MCF 10A (cell line): ENCODE data around the gene CD151. TPM values are rescaled to one million over a fixed set of nuclear protein-coding genes. Genes with fewer than 3 reads are reported as not detected.

Source experiments
- BruUV-seq: library from RNA; stranded (reverse); fragments of 400-500 nt; replicated peaks from 2 replicates; lab custom pipeline; 2021; lab: Mats Ljungman, UMichigan
- CTCF ChIA-PET: fragments of 300-600 bp; sonication (Branson Sonifier 250); formaldehyde crosslinking; extraction: SDS; loops from one replicate; lab custom pipeline; 2021; ENCODE audit warnings: antibody characterized with exemption, inconsistent platforms; lab: Yijun Ruan, JAX
- POLR2A ChIA-PET: fragments of 300-600, 350-650 bp; sonication (Branson Sonifier 250); formaldehyde crosslinking; extraction: SDS; loops from one replicate; lab custom pipeline; 2020; ENCODE audit warnings: antibody characterized with exemption, inconsistent platforms; lab: Yijun Ruan, JAX
- DNase-seq: peaks from one replicate; pipeline ENCODE4 v3.0.0-alpha.2; 2018; ENCODE audit not compliant: unreplicated experiment
- H3K27ac Mint-ChIP-seq: one replicate; pipeline ENCODE4 v1.8.0; 2022; ENCODE audit warnings: mild to moderate bottlenecking, low read depth, mixed read lengths; ENCODE audit not compliant: unreplicated experiment
- H3K27me3 Mint-ChIP-seq: one replicate; pipeline ENCODE4 v1.8.0; 2022; ENCODE audit warnings: mixed read lengths; ENCODE audit not compliant: insufficient read depth, unreplicated experiment
- H3K36me3 Mint-ChIP-seq: one replicate; pipeline ENCODE4 v1.8.0; 2022; ENCODE audit warnings: mild to moderate bottlenecking, moderate library complexity, mixed read lengths; ENCODE audit not compliant: insufficient read depth, unreplicated experiment
- H3K4me1 Mint-ChIP-seq: one replicate; pipeline ENCODE4 v1.8.0; 2022; ENCODE audit warnings: mixed read lengths; ENCODE audit not compliant: insufficient read depth, unreplicated experiment
- H3K4me3 Mint-ChIP-seq: one replicate; pipeline ENCODE4 v1.8.0; 2022; ENCODE audit warnings: mild to moderate bottlenecking, moderate library complexity, mixed read lengths; ENCODE audit not compliant: unreplicated experiment
- H3K9me3 Mint-ChIP-seq: one replicate; pipeline ENCODE4 v1.8.0; 2022; ENCODE audit warnings: mixed read lengths; ENCODE audit not compliant: unreplicated experiment
- intact Hi-C: fragments of 100-400 bp; cut with micrococcal nuclease; formaldehyde crosslinking; loops from 2 replicates; pipeline ENCODE4 v1.14.1; 2022
- total RNA-seq: library from RNA; stranded (reverse); gene quantifications from 2 replicates; pipeline ENCODE4 v1.2.3, GENCODE V29; 2022
- TF ChIP-seq, protein P1 (sequence below): fragments of 200-600 bp; IDR thresholded peaks from one replicate; pipeline ENCODE4 v1.8.0; 2022; ENCODE audit warnings: antibody characterized with exemption, mild to moderate bottlenecking; ENCODE audit not compliant: unreplicated experiment

The CD151 gene
- total RNA-seq, 1 experiment from 2014 or later = 412 TPM

DNA sequence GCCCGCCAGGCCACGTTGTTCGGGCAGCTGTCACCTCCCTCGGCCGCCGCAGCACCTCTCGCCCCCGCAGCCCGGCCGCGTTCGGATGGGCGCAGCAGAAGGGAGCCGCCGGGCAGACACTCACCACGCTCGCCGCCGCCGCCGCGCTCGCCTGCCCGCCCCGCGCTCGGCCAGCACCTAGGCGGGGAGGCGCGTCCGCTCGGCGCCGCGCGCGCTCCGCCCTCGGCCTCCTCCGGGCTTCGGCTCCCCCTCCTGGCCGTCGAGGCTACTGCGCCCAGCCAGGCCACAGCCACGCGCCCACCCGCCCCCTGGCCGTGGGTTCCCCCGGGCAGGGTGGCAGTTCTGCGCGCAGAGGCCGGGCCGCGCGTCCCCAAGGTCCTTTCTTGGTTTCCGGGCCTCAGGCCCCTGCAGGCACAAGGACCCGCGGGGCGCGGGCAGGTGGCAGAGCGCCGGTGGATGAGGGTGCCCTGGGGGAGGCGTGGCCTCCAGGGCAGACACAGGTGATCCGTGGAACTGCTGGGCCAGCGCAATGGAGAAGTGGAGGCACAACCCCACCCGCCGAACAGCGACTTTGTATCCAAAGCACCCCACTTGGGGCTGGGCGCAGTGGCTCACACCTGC is 34.5 kb upstream of the CD151 start, which contains the start of gene SLC25A22:
Gene SLC25A22, minus strand, starts transcription at position 189 of the 621 bp plus-strand sequence. CDS start 3,275 bp downstream, outside the sequence.
- ChIA-PET CTCF (interaction anchor here (0.6 to 1.3 kb wide), 5 partner anchors 16 to 190 kb away, joined by 3 to 4 read pairs (median 3); no protein-coding TSS in a partner anchor), POLR2A (interaction anchor here (0.8 to 3.8 kb wide), 5 partner anchors 9 to 22 kb away, joined by 3 to 41 read pairs (median 23); partner anchors contain the start of genes GATD1, PNPLA2 and RPLP2)
- intact Hi-C loops = loop anchor here (5.0 kb wide), 1 partner anchor 36 kb away; no protein-coding TSS in a partner anchor
- peak within 1 kb of the TSS; percentile 94 for H3K27ac Mint-ChIP-seq
- DNase-seq = peak; percentile 74
- no peaks in the 10 kb centered on the region for H3K27me3 Mint-ChIP-seq
- peak within 1 kb of the TSS; percentile 84 for H3K4me3 Mint-ChIP-seq
- TF ChIP-seq, protein P1, sequence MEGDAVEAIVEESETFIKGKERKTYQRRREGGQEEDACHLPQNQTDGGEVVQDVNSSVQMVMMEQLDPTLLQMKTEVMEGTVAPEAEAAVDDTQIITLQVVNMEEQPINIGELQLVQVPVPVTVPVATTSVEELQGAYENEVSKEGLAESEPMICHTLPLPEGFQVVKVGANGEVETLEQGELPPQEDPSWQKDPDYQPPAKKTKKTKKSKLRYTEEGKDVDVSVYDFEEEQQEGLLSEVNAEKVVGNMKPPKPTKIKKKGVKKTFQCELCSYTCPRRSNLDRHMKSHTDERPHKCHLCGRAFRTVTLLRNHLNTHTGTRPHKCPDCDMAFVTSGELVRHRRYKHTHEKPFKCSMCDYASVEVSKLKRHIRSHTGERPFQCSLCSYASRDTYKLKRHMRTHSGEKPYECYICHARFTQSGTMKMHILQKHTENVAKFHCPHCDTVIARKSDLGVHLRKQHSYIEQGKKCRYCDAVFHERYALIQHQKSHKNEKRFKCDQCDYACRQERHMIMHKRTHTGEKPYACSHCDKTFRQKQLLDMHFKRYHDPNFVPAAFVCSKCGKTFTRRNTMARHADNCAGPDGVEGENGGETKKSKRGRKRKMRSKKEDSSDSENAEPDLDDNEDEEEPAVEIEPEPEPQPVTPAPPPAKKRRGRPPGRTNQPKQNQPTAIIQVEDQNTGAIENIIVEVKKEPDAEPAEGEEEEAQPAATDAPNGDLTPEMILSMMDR = peak; percentile 88
- peaks cover 25% of the 10 kb centered on the region for H3K36me3 Mint-ChIP-seq
- H3K4me1 Mint-ChIP-seq = no peaks in the 10 kb centered on the region
- H3K9me3 Mint-ChIP-seq = no peaks in the 10 kb centered on the region
- no TSS peak for BruUV-seq

DNA sequence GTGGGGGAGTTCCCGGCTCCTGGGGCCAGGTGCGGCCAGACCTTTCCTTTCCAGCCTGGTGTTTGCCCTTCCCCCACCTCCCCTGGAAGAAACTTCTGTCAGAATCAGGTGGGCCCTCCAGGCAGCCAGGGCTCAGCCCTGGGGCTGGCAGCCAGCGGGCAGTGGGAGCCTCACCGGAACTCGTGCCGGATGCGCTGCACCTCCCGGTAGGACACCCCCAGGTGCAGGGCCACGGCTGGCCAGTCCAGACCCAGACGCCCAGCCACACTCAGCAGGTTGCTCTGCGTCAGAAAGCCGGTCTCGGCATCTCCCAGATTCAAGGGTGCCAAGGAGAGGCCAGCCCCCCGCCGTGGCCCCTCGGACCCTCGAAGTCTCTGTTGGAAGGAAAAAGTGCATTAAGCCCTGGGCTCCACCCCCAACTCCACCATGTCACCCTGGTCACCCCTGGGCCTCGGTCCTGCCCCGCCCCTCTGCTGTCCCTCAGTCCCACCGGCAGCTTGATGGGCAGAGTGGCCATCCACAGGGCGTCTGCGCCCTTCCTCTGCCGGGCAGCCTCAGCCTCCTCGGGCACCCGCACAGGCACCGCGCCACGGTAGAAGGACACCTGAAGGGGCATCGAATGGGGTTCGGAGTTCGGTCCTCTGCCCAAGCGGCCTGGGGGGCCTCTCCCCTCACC is 33.0 kb upstream of the CD151 start:
- H3K4me3 Mint-ChIP-seq = no peak overlapping the region
- intact Hi-C loops = loop anchor here (5.0 kb wide), 1 partner anchor 37 kb away; no protein-coding TSS in a partner anchor
- POLR2A ChIA-PET = interaction anchor here (0.9 to 1.4 kb wide), 3 partner anchors 9 to 20 kb away, joined by 3 to 6 read pairs (median 6); partner anchors contain the start of gene RPLP2
- TF ChIP-seq, protein P1 = no peak
- DNase-seq = no peak
- H3K27ac Mint-ChIP-seq = no peak overlapping the region
- H3K27me3 Mint-ChIP-seq = no peaks in the 10 kb centered on the region
- H3K9me3 Mint-ChIP-seq = no peaks in the 10 kb centered on the region
- CTCF ChIA-PET = interaction anchor here (1.1 to 1.2 kb wide), 2 partner anchors 23 to 93 kb away, joined by 3 to 5 read pairs; partner anchors contain the start of gene GATD1
- H3K4me1 Mint-ChIP-seq = no peaks in the 10 kb centered on the region
- no TSS peak for BruUV-seq
- H3K36me3 Mint-ChIP-seq = peaks cover 33% of the 10 kb centered on the region

DNA sequence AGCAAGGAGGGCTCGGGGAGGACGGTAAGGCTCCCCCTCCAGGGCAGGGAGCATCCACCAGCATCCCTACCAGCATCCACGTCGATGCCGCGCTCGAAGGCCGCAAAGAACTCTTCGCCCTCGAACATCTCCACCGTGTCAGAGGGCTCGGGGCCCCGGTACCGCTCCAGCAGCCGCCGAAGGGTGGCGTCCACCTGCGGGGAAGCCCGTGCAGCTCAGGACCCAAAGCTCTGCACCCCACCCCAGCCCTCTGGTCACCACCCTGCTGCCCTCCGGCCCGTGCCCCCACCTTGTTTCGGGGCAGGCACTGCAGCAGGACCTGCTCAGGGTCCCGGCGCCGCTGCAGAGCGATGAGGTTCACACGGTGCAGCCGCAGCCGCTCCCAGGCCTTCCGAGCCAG is 32.3 kb upstream of the CD151 start:
- Mint-ChIP-seq H3K9me3 (no peaks in the 10 kb centered on the region), H3K4me3 (no peak overlapping the region), H3K4me1 (no peaks in the 10 kb centered on the region), H3K36me3 (peaks cover 31% of the 10 kb centered on the region), H3K27ac (no peak overlapping the region), H3K27me3 (no peaks in the 10 kb centered on the region)
- TF ChIP-seq, protein P1 = no peak
- DNase-seq = no peak
- ChIA-PET POLR2A (interaction anchor here (0.9 to 1.4 kb wide), 2 partner anchors 9 to 14 kb away, joined by 4 to 6 read pairs; partner anchors contain the start of gene RPLP2), CTCF (no interaction called here)
- no TSS peak for BruUV-seq
- intact Hi-C loops = no loop called here
